ENCODE results near the gene ZDHHC11B. TPM values are rescaled to one million over a fixed set of nuclear protein-coding genes. Genes with fewer than 3 reads are reported as not detected.

ZDHHC11B gene
- total RNA-seq, 1 donor from 2014 or later: 18.8 TPM

GRCh38 chr5:673161-673830 lies 111.2 kb downstream of the ZDHHC11B start:
- no peak for ATAC-seq (ENCODE audit: poor library complexity)
- peak; percentile 27 for DNase-seq
- intact Hi-C loops (cut with DNase I): loop anchor here (2.0 kb wide), 1 partner anchor 232 kb away; no protein-coding TSS in a partner anchor

GRCh38 chr5:672329-673160 lies 112.0 kb downstream of the ZDHHC11B start:
- intact Hi-C loops (cut with DNase I): loop anchor here (2.0 kb wide), 1 partner anchor 232 kb away; no protein-coding TSS in a partner anchor
- DNase-seq (peak; percentile 92), ATAC-seq (ENCODE audit: poor library complexity) (peak; percentile 41)

GRCh38 chr5:671459-672328 lies 112.8 kb downstream of the ZDHHC11B start:
- DNase-seq: peak; percentile 86
- intact Hi-C loops (cut with DNase I): loop anchor here (2.0 kb wide), 1 partner anchor 233 kb away; no protein-coding TSS in a partner anchor
- peak; percentile 69 for ATAC-seq (ENCODE audit: poor library complexity)

- intact Hi-C loops (cut with DNase I): no loop called here
- DNase-seq (peak; percentile 39), ATAC-seq (ENCODE audit: poor library complexity) (no peak)
These were observed 113.9 kb downstream of the ZDHHC11B start for GRCh38 chr5:670396-671270.

- peak; percentile 42 for DNase-seq
- intact Hi-C loops (cut with DNase I): no loop called here
These were observed 114.6 kb downstream of the ZDHHC11B start for GRCh38 chr5:669842-670395.

GRCh38 chr5:669111-669841 lies 115.3 kb downstream of the ZDHHC11B start:
- ATAC-seq (ENCODE audit: poor library complexity) (no peak), DNase-seq (peak; percentile 43)
- intact Hi-C loops (cut with DNase I): no loop called here

More at GRCh38 chr5:669842-670395, 114.6 kb downstream of the ZDHHC11B start:
- no peak for ATAC-seq (ENCODE audit: poor library complexity)

GRCh38 chr5:668283-668995 lies 116.1 kb downstream of the ZDHHC11B start:
- DNase-seq (peak; percentile 34), ATAC-seq (ENCODE audit: poor library complexity) (no peak)
- intact Hi-C loops (cut with DNase I): no loop called here

GRCh38 chr5:666816-667498 lies 117.6 kb downstream of the ZDHHC11B start:
- DNase-seq: peak; percentile 23

GRCh38 chr5:665956-666711 lies 118.4 kb downstream of the ZDHHC11B start:
- intact Hi-C loops (cut with DNase I): no loop called here
- no peak for ATAC-seq (ENCODE audit: poor library complexity)
- peak; percentile 40 for DNase-seq

More at GRCh38 chr5:666816-667498, 117.6 kb downstream of the ZDHHC11B start:
- intact Hi-C loops (cut with DNase I): no loop called here
- ATAC-seq (ENCODE audit: poor library complexity): no peak

- intact Hi-C loops (cut with DNase I): no loop called here
- DNase-seq (peak; percentile 17), ATAC-seq (ENCODE audit: poor library complexity) (no peak)
These were observed 119.0 kb downstream of the ZDHHC11B start for GRCh38 chr5:665541-665955.

- intact Hi-C loops (cut with DNase I): no loop called here
- ATAC-seq (ENCODE audit: poor library complexity) (no peak), DNase-seq (peak; percentile 42)
These were observed 119.6 kb downstream of the ZDHHC11B start for GRCh38 chr5:664994-665360.

GRCh38 chr5:664343-664993 lies 120.1 kb downstream of the ZDHHC11B start:
- DNase-seq (peak; percentile 30), ATAC-seq (ENCODE audit: poor library complexity) (no peak)
- intact Hi-C loops (cut with DNase I): no loop called here

- intact Hi-C loops (cut with DNase I): no loop called here
- peak; percentile 19 for ATAC-seq (ENCODE audit: poor library complexity)
- DNase-seq: peak; percentile 47
These were observed 120.8 kb downstream of the ZDHHC11B start for GRCh38 chr5:663436-664342.

Measured in Right ventricle myocardium superior (tissue), 1 donor.